G401 (cell line): ENCODE data around the gene PPCS. TPM values are rescaled to one million over a fixed set of nuclear protein-coding genes. Genes with fewer than 3 reads are reported as not detected.
"Not testable (repeated sequence)": the region's sequence is repeated elsewhere in the genome, so short reads cannot be mapped to it uniquely, and the experiment has no call there.

Experiments used
- DNase-seq: peaks from one replicate; pipeline ENCODE4 v3.0.0-alpha.2; 2015; ENCODE audit warnings: low spot score
- in situ Hi-C: cut with HindIII; loops from 2 replicates; pipeline ENCODE4 v1.10.0; 2016; ENCODE audit warnings: low sequenced_read_pairs, mixed read lengths
- total RNA-seq: library from RNA; depleted of rRNA; stranded (reverse); fragments of >200 nt; shearing (Covaris generic); gene quantifications from 2 replicates; pipeline ENCODE4 v1.2.3, GENCODE V29; 2014

The PPCS gene
- total RNA-seq, 1 experiment from 2014 or later = 124 TPM

DNA sequence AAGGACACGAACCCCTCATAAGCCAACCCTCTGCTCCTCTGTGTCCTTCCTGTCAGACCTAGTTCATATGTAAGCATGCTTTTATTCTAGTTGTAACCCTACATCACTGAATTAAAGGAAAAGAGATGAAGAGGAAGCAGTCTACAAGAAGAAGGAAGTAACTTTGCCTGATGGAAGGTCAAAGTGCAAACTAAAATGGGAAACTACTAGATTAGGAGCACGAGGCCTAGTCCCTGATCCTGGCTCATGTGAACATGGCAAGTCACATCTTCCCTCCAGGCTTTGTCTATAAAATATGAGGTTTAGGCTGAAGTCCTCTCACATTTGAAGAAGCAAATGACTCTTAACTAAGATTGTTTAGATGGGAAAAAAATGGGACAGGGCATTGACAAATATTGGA, 13.7 kb upstream of the PPCS start:
- in situ Hi-C loops = no loop called here
- DNase-seq = no peak

- no peak for DNase-seq
- in situ Hi-C loops = no loop called here
Observed at GRCh38 chr1:42449256-42449655, 7.1 kb upstream of the PPCS start.

- DNase-seq = no peak
Observed at GRCh38 chr1:42450061-42450460, 6.3 kb upstream of the PPCS start.

DNA sequence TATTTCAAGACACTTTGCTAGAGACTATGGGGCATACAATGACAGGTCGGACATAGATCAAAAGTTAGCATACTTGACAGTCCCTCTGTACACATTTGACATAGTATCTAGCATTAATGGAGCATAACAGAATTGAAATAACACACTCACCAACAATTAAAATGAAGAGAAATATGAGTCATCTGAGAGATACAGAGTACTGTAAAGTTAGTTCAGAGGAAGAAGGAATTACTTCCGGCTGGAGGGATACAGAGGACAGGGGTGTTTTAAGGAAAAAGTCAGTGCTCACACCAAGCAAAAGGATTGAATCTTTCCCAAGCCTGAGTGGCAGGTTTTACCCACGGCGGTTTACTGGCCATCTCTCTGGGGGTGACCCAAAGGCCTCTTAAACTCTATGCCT, 3.0 kb upstream of the PPCS start:
- no peak for DNase-seq
- in situ Hi-C loops = no loop called here

More at GRCh38 chr1:42450061-42450460, 6.3 kb upstream of the PPCS start:
- in situ Hi-C loops = no loop called here

DNA sequence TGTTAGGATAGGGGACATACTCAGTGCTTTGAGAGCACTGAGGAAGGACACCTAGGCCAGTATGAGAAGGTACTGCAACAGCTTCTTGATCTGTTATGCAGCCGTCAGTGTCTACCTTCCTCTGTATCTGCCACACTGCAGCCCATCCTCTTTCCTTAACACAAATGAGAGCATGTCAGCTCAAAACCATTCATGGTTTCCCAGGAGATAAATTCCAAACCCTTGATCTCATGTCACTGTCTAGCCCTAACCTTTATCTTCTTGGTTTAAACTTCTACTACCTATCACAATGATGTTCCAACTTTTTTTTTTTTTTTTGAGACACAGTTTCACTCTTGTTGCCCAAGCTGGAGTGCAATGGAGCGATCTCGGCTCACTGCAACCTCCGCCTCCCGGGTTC, 1.9 kb upstream of the PPCS start:
- in situ Hi-C loops = no loop called here
- DNase-seq = no peak

GRCh38 chr1:42456754-42457089, 379 bp downstream of the PPCS start:
- peak; percentile 47 for DNase-seq
- in situ Hi-C loops = no loop called here

GRCh38 chr1:42461196-42461595, 4.9 kb downstream of the PPCS start:
- in situ Hi-C loops = no loop called here
- no peak for DNase-seq

- peak; percentile 100 for DNase-seq
- in situ Hi-C loops = no loop called here
Observed at GRCh38 chr1:42462828-42463763, 6.8 kb downstream of the PPCS start, which contains the start of gene CCDC30. Gene CCDC30, plus strand, starts transcription at chr1:42463286. Its CDS starts 17,266 bp downstream, at chr1:42480552.

DNA sequence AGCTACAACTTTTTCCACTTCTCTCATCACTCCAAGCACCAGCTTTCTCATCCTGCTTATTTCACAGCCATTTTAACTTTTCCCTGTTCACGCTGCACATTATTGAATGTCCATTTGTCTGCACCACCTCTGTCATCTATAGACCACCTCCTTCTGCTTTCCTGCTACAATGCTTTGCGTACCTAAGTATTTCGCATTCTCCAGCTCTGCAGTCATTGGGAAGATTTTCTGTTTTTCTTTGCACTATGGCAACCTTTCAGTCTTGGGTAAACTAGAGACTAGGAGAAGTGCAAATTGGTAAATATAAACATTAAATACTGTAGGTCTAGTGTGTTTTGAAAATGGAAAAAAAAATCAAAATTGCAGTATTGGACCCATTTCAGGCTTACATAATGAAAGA, 7.6 kb downstream of the PPCS start:
- no peak for DNase-seq
- in situ Hi-C loops = no loop called here

DNA sequence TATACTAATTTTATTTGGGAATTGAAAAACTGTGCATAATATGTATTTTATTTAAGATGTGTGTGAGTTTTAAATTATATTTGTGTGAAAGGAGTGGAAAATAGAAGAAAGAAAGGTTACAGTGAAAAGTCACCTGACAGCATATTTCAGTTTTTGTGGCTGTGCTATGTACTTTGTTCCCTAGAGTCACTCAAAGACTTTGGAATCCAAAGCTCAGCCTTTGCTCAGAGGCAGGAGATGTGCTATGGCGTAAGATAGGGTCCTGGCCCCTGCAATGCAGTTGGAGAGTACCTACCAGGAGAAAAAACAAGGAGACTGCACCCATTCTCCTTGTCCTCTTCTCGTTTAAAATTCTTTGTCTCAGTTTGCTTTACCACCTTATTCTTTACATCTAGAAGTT, 9.7 kb downstream of the PPCS start:
- DNase-seq = no peak
- in situ Hi-C loops = no loop called here

DNA sequence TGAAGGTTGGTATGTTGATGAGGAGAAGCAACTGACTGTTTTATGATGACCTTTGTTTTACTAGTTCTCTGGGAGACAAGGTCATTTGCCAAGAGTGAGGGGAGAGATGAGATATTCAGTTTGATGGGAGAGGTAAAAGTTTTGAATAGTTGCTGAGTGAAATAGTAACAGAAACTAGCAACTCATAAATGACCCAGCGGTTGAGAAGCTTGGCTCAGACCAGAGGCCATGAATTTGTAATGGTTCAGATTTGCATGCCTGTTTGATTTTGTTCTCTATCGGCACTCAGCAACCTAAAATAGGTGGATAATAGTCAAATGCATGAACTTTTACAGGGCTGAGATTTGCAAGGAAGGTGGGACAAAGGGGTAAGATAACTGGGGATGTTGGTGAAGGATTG, 13.4 kb downstream of the PPCS start:
- DNase-seq = no peak
- in situ Hi-C loops = no loop called here

DNA sequence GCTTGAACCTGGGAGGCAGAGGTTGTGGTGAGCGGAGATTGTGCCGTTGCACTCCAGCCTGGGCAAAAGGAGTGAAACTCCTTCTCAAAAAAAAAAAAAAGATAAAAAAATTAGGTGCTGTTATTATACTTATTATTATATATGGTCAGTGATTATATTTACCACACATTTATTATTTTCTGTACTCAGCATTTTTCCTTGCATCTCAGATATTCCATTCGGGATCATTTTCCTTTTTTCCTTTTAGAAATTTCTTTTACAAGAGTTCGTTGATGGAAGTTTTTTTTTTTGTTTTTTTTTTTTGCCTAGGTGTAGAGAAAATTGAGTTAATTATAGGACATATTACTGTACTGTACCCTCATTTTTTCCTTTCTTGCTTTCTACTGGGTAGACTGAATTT, 20.3 kb downstream of the PPCS start:
- no peak for DNase-seq
- in situ Hi-C loops = no loop called here

- in situ Hi-C loops, DNase-seq: not testable (repeated sequence)
Observed at GRCh38 chr1:42477354-42477753, 21.0 kb downstream of the PPCS start.

- in situ Hi-C loops = no loop called here
- no peak for DNase-seq
Observed at GRCh38 chr1:42477775-42478174, 21.4 kb downstream of the PPCS start.

- DNase-seq = no peak
- in situ Hi-C loops = no loop called here
Observed at GRCh38 chr1:42479621-42480020, 23.3 kb downstream of the PPCS start.

DNA sequence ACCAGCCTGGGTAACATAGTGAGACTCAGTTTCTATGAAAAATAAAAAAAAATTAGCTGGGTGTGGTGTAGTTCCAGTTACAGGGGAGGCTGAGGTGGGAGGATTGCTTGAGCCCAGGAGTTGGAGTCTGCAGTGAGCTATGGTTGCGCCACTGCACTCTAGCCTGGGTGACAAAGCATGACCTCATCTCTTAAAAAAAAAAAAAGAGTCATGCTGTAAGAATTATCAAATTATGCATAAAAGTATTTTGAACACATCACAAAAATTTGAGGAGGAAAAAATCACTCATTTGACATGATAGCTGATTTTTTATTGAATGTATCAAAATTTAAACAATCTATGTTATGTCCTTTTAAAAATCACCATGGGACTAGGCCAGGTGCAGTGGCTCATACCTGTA, 24.6 kb downstream of the PPCS start:
- in situ Hi-C loops = no loop called here
- DNase-seq = no peak

DNA sequence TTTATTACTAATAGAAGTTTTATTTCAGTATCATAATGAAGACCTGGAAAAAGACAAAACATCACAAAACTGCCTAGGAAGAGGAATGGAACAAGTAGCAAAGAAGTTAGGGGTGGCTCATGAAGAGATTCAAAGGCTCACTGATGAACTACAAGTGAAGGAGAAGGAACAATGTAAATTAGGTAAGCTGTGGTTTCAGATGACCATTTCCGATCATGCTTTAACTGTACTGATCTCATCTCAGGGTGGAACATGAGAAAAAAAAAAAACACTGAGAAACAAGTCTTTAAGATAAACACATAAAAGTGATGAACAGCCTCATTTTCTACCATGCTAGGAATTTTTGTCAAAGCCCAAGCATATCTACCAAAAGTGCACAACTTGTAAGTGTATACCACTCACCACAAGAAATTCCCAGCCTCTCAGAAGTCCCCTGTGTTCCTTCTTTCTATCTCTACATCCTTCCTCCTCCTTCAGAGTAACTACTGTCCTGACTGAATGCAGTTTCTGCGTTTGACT, 26.4 kb downstream of the PPCS start:
- in situ Hi-C loops = no loop called here
- DNase-seq = no peak

GRCh38 chr1:42484382-42484781, 28.0 kb downstream of the PPCS start:
- in situ Hi-C loops = no loop called here
- no peak for DNase-seq

DNA sequence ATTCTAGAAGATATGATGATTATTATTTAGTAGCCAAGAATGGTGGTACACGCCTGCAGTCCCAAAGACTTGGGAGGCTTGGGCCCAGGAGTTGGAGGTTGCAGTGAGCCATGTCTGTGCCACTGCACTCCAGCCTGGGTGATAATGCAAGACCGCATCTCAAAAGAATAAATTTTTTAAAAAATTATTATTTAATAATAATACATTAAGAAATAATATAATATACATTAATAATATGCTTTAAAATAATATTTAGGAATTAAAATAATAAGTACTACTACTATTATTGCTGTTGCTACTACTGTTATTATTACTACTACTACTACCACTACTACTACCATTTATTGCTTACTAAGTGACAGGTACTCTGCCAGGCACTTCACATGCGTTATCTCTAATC, 33.9 kb downstream of the PPCS start:
- DNase-seq = no peak
- in situ Hi-C loops = no loop called here

- DNase-seq, in situ Hi-C loops: not testable (repeated sequence)
Observed at GRCh38 chr1:42502031-42502430, 45.7 kb downstream of the PPCS start.
